Smooth muscle cell of the brain vasculature (primary cell): ENCODE measurements around the gene ITGB2.

Source experiments
- DNase-seq: peaks from one replicate; pipeline ENCODE4 v3.0.0-alpha.2; 2012; ENCODE audit warnings: low read depth, low spot score

The ITGB2 gene

DNA sequence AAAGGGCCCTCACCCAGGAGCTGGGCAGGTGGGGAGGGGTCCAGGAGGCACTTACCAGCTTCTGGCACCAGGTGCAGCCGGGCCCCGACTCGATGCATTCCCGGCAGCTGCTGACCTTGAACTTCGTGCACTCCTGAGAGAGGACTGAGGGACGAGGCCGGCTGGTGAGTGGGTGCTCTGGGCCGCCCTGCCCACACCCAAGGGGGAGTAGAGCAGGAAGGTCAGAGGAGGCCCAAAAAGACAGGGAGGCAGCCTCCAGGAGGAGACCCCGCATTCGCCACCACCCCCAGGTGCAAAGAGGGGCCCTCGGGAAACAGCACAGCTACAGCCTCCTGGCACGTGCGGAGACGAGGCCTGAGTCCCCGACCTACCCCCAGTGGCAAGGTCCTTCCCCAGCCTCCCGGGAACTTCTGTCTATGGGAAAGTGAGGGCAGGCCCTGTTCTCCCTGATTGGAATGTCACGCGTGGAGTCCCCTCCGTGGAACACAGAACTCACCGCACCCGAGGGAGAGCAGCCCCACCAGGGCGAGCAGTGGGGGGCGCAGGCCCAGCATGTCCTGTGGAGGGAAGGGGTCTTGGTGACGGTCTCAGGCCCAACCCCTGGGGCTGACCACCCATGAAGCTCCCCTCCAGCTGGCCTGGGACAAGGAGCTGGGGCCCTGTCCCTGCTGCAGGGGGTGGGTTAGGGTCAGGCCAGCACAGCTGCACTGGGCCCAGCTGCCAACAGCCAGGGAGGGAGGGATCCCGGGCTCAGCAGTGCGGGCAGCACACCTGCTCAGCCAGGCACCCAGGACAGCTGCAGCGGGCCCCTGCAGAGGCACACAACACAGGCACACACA, 10.3 kb downstream of the ITGB2 start:
- DNase-seq: no peak

GRCh38 chr21:44909719-44910118, 11.0 kb downstream of the ITGB2 start:
- no peak for DNase-seq

DNA sequence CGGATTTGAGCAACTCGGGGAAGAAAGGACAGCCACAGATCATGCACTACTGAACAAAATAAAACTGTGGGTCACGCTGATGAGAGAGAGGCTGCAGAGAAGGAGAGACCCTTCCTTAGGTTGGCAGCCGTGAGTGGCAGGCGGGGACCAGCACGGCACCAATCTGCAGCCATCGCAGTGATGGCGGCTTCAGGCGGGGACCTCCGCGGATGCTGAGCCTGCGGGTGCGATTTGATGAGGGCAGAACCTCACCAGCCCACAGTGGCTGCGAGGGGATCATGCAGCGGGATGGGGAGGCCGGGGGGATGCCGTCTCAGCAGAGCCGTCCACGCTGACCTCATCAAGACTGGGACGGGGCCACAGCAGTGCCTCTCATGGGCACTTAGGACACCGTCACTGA, 11.8 kb downstream of the ITGB2 start:
- DNase-seq: no peak

GRCh38 chr21:44907966-44908895, 12.5 kb downstream of the ITGB2 start:
- DNase-seq: no peak

GRCh38 chr21:44907225-44907965, 13.3 kb downstream of the ITGB2 start:
- no peak for DNase-seq

GRCh38 chr21:44905728-44906090, 15.0 kb downstream of the ITGB2 start:
- DNase-seq: no peak

- no peak for DNase-seq
Measured at GRCh38 chr21:44905016-44905727, 15.5 kb downstream of the ITGB2 start.

DNA sequence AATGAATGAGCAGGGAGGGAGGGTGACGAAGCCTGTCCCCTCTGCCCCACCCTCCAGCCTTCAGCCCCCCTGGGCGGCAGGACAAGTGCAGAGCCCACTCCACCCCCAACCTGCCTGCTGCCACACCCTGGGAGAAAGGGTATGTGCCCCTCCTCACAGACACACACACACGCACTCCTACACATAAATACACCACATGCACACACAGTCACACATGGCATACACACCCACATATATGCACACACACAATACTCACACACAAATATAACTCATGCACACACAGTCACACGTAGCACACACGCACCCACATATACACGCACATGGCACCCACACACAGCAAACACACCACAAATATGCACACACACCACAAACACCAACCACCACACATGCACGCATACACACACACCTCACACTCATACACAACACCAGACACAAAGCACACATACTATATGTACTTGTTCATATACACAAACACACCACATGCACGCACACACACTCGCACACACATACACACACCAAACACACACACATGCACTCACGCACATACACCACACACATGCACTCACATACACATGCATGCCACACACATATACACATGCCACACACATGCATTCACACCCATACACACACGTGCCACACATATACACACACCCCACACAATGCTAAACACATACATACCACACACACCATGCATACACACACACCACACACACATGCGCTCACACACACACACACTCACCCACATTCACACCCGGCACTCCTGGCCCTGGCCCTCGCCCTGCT, 16.4 kb downstream of the ITGB2 start:
- no peak for DNase-seq

GRCh38 chr21:44903689-44904088, 17.0 kb downstream of the ITGB2 start:
- DNase-seq: no peak

GRCh38 chr21:44903050-44903685, 17.5 kb downstream of the ITGB2 start:
- DNase-seq: no peak

DNA sequence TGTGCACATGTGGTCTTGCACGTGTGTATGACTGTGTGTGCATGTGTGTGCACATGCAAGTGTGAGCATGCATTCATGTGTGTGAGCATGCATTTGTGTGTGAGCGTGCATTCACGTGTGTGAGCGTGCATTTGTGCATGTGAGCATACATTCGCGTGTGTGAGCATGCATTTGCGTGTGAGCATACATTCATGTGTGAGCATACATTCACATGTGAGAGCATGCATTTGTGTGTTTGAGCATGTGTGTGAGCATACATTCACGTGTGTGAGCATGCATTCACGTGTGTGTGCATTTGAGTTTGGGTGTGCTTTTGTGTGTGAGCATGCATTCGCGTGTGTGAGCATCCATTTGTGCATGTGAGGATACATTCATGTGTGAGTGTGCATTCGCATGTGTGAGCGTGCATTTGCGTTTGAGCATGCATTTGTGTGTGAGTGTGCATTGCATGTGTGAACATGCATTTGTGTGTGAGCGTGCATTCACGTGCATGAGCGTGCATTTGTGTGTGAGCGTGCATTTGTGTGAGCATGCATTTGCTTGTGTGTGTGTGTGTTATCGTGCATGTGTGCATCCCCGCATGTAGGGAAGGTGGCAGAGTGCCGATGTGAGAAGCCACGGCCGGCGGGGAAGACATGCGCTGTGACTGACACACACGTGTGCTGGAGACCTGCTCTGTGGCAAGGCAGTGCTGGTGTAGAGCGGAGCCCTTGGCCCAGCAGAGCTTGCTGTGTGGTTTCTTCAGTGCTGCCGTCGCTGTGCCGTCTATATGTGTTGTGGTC, 18.2 kb downstream of the ITGB2 start:
- DNase-seq: no peak

DNA sequence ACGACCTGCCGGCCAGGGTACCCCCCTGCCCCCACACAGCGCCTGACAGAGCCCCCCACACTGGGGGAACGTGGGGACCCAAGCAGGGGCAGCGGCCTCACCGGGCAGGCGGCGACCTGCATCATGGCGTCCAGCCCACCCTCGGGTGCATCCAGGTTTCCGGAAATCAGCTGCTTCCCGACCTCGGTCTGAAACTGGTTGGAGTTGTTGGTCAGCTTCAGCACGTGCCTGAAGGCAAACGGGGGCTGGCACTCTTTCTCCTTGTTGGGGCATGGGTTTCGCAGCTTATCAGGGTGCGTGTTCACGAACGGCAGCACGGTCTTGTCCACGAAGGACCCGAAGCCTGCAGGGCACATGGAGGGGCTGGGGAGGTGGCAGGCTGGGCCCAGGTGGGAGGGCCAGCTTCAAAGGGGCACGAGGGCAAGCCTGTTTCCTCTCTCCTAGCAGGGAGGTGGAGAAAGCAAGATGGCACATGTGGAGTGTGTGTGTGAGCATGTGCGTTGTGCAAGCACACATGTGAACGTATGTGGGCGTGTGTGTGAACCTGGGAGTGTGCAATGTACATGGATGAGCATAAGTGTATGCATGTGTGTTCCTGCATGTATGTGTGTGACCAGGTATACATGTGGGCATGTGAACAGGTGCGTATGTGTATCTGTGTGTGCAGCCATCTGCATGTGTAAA, 19.2 kb downstream of the ITGB2 start:
- DNase-seq: no peak

GRCh38 chr21:44900559-44901251, 20.0 kb downstream of the ITGB2 start:
- no peak for DNase-seq

GRCh38 chr21:44899768-44900558, 20.7 kb downstream of the ITGB2 start:
- no peak for DNase-seq

GRCh38 chr21:44898851-44899767, 21.6 kb downstream of the ITGB2 start:
- DNase-seq: no peak

- no peak for DNase-seq
Measured at GRCh38 chr21:44898011-44898488, 22.6 kb downstream of the ITGB2 start.
